Muscle of back (tissue), 11 donors: ENCODE results near the gene CCDC38. TPM values are rescaled to one million over a fixed set of nuclear protein-coding genes. Genes with fewer than 3 reads are reported as not detected.
A peak's percentile ranks its signal among the peaks of the same experiment; 100 is the strongest.
"Not testable (repeated sequence)": the region's sequence is repeated elsewhere in the genome, so short reads cannot be mapped to it uniquely, and the experiment has no call there.

ENCODE experiments used
- DNase-seq, 3 donors: peaks; one replicate each; pipeline versions ENCODE4 v3.0.0 to v3.0.0-alpha.2; 2013
- polyA plus RNA-seq, 10 donors: library from polyadenylated mRNA; unstranded; fragments of 120-200 nt; gene quantifications; one replicate each; pipeline ENCODE4 v1.2.1, GENCODE V29; 2013; ENCODE audit not compliant: insufficient read length in 10 of 10

Gene CCDC38
- polyA plus RNA-seq, 10 donors, result 0.08 to 0.27 TPM; not detected in 8

GRCh38 chr12:95882873-95883272 lies 59.5 kb downstream of the CCDC38 start:
- no peak for DNase-seq

GRCh38 chr12:95882080-95882479 lies 60.3 kb downstream of the CCDC38 start:
- peak; percentile 15 to 33 (median 32) for DNase-seq

GRCh38 chr12:95881331-95881955 lies 61.0 kb downstream of the CCDC38 start:
- peak; percentile 9 to 41 (median 29) for DNase-seq

GRCh38 chr12:95880895-95881294 lies 61.5 kb downstream of the CCDC38 start:
- DNase-seq, result no peak

- DNase-seq, result peak in 1 of 3 donors; percentile 2
These were observed 64.8 kb downstream of the CCDC38 start for GRCh38 chr12:95877622-95878021.

- DNase-seq, result no peak
These were observed 68.0 kb downstream of the CCDC38 start for GRCh38 chr12:95874452-95874851.

- no peak for DNase-seq
These were observed 71.5 kb downstream of the CCDC38 start for GRCh38 chr12:95870897-95871296.

- no peak for DNase-seq
These were observed 79.1 kb downstream of the CCDC38 start for GRCh38 chr12:95863337-95863736.

GRCh38 chr12:95862038-95862437 lies 80.4 kb downstream of the CCDC38 start:
- no peak for DNase-seq

GRCh38 chr12:95859947-95860850 lies 82.2 kb downstream of the CCDC38 start:
- no peak for DNase-seq

GRCh38 chr12:95859344-95859816 lies 83.0 kb downstream of the CCDC38 start:
- DNase-seq, result no peak

GRCh38 chr12:95858451-95859343 lies 83.7 kb downstream of the CCDC38 start, which contains the start of gene SNRPF:
SNRPF (plus strand) TSS chr12:95858952; CDS start chr12:95859074, 122 bp downstream.
- DNase-seq, result peak; percentile 96 to 98 (median 97)

GRCh38 chr12:95857799-95858198 lies 84.6 kb downstream of the CCDC38 start:
- DNase-seq, result peak in 1 of 3 donors; percentile 12

GRCh38 chr12:95857156-95857555 lies 85.3 kb downstream of the CCDC38 start:
- no peak for DNase-seq

GRCh38 chr12:95852133-95852532 lies 90.3 kb downstream of the CCDC38 start:
- DNase-seq, result no peak

- no peak for DNase-seq
These were observed 90.8 kb downstream of the CCDC38 start for GRCh38 chr12:95851606-95852005.

- DNase-seq, result peak in 1 of 3 donors; percentile 9
These were observed 93.6 kb downstream of the CCDC38 start for GRCh38 chr12:95848575-95849388.

GRCh38 chr12:95842426-95842825 lies 100.0 kb downstream of the CCDC38 start:
- DNase-seq, result not testable (repeated sequence)

- DNase-seq, result peak in 1 of 3 donors; percentile 37
These were observed 104.3 kb downstream of the CCDC38 start for GRCh38 chr12:95838125-95838524.

GRCh38 chr12:95837240-95838038 lies 105.0 kb downstream of the CCDC38 start:
- peak in 1 of 3 donors; percentile 11 for DNase-seq
